ENCODE data around the gene DDR2. TPM values are rescaled to one million over a fixed set of nuclear protein-coding genes. Genes with fewer than 3 reads are reported as not detected.

DDR2 gene
- total RNA-seq, 1 experiment from 2014 or later, result 0.52 TPM

- TF ChIP-seq CTCF (conservative IDR thresholded peaks at IDR 0.05), result no peak
- Histone ChIP-seq H4K20me1 (ENCODE audit: control insufficient read depth, insufficient read depth, insufficient read length) (no peaks in the 10 kb centered on the region), H3K9me3 (ENCODE audit: control insufficient read depth, low read depth, low read length) (no peaks in the 10 kb centered on the region), H3K27me3 (ENCODE audit: insufficient read depth, low read length) (no peaks in the 10 kb centered on the region), H3K14ac (ENCODE audit: insufficient read depth, low read length) (no peak overlapping the region), H2BK120ac (ENCODE audit: low read depth, low read length, poor library complexity, severe bottlenecking) (no peak overlapping the region), H2BK5ac (ENCODE audit: insufficient read length, low read length) (no peak overlapping the region), H3K18ac (ENCODE audit: insufficient read length, low read depth, low read length) (no peak overlapping the region), H3K79me2 (ENCODE audit: insufficient read depth, low read length) (no peaks in the 10 kb centered on the region), H4K91ac (ENCODE audit: insufficient read length, low read depth, low read length) (no peak overlapping the region), H2AFZ (ENCODE audit: low read length) (no peak overlapping the region), H3K27ac (ENCODE audit: insufficient read length, low read depth, low read length) (no peak overlapping the region), H3K56ac (ENCODE audit: insufficient read length, low read depth, low read length) (no peak overlapping the region), H4K5ac (ENCODE audit: insufficient read length, low read depth, low read length) (no peak overlapping the region), H3K79me1 (ENCODE audit: insufficient read depth, low read depth, low read length, poor library complexity, severe bottlenecking) (no peaks in the 10 kb centered on the region), H3T11ph (ENCODE audit: low read length) (no peak overlapping the region), H3K4me1 (ENCODE audit: insufficient read depth, low read length) (peaks cover 4% of the 10 kb centered on the region; the same call in 1 of the 2 replicates), H3K4me2 (ENCODE audit: insufficient read depth, insufficient read length, low read length) (no peak overlapping the region), H3K4ac (ENCODE audit: low read depth, low read length) (no peak overlapping the region), H2BK12ac (ENCODE audit: insufficient read length, low read depth, low read length) (no peak overlapping the region), H2BK20ac (ENCODE audit: low read depth, low read length, poor library complexity, severe bottlenecking) (no peak overlapping the region), H2AK5ac (ENCODE audit: insufficient read length, low read length) (no peak overlapping the region), H3K9ac (ENCODE audit: extremely low read depth, insufficient read length, low read length) (no peak overlapping the region), H2BK15ac (ENCODE audit: low read depth, low read length) (no peak overlapping the region), H3K23me2 (ENCODE audit: insufficient read length, low read depth, low read length, poor library complexity, severe bottlenecking) (no peaks in the 10 kb centered on the region), H3K23ac (ENCODE audit: insufficient read length, low read depth, low read length) (no peak overlapping the region), H4K8ac (replicated peaks; ENCODE audit: insufficient read length, low read depth, low read length) (no peak overlapping the region)
- Mint-ChIP-seq H3K36me3 (ENCODE audit: insufficient read depth in 1 of 3, low read depth in 3 of 3) (no peaks in the 10 kb centered on the region), H3K27me3 (ENCODE audit: low read depth) (no peaks in the 10 kb centered on the region; the same call in 1 of the 2 replicates), H3K4me3 (no peak overlapping the region), H3K9me3 (no peaks in the 10 kb centered on the region), H3K27ac (peak overlapping the region in 1 of 3 experiments; percentile 91; a peak in 3 of 7 replicates), H3K4me1 (peaks cover 37 to 41% of the 10 kb centered on the region in 2 experiments)
- WGBS (ENCODE audit: extremely low coverage, insufficient read length, low lambda C conversion rate), result no CpG with 5 or more reads among the region's 1 CpG
- no peak for DNase-seq
Measured at GRCh38 chr1:162695687-162696086, 63.4 kb downstream of the DDR2 start.
